OCI-LY7 (cell line): ENCODE measurements around the gene HSPA4.

Experiments
- EZH2phosphoT487 ChIP-seq: fragments of 200-600 bp; sonication (generic); IDR thresholded peaks from 2 replicates; pipeline ENCODE4 v1.6.1; 2018; ENCODE audit warnings: low read depth, borderline replicate concordance, mild to moderate bottlenecking, mixed run types, antibody characterized with exemption, low read length, moderate library complexity, mixed read lengths
- TF ChIP-seq, protein P1 (sequence below): fragments of 200-600 bp; sonication (generic); conservative IDR thresholded peaks from 2 replicates; pipeline ENCODE4 v1.5.1; 2014; ENCODE audit warnings: mild to moderate bottlenecking, antibody characterized with exemption, low read length, moderate library complexity, mixed read lengths

DNA sequence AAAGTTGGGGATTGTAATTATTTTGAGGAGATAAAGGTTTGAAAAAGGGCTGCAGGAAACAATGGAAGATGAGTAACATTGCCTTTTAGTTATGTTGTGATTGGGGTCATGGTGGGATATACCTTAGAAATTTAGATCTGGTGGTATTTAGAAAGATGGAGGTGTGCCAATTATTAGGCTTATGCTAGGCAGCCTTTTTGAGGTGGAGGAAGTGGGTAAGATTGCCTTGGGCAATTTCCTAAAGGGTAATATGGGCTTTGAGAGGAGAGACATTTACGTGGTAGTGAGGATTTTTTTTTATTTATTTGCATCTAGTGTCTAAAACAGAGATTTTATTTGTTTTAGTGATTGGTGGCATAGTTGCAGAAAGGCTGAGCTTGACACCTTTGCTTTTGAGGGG, 10.5 kb downstream of the HSPA4 start:
- TF ChIP-seq, protein P1, sequence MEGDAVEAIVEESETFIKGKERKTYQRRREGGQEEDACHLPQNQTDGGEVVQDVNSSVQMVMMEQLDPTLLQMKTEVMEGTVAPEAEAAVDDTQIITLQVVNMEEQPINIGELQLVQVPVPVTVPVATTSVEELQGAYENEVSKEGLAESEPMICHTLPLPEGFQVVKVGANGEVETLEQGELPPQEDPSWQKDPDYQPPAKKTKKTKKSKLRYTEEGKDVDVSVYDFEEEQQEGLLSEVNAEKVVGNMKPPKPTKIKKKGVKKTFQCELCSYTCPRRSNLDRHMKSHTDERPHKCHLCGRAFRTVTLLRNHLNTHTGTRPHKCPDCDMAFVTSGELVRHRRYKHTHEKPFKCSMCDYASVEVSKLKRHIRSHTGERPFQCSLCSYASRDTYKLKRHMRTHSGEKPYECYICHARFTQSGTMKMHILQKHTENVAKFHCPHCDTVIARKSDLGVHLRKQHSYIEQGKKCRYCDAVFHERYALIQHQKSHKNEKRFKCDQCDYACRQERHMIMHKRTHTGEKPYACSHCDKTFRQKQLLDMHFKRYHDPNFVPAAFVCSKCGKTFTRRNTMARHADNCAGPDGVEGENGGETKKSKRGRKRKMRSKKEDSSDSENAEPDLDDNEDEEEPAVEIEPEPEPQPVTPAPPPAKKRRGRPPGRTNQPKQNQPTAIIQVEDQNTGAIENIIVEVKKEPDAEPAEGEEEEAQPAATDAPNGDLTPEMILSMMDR: no peak
- no peak for TF ChIP-seq EZH2phosphoT487
